NCI-H1417 treated with DMSO at 0.1 percent for 48 hours (cell line): ENCODE measurements around the gene PRAMEF26.
"Not testable (repeated sequence)": the region's sequence is repeated elsewhere in the genome, so short reads cannot be mapped to it uniquely, and the experiment has no call there.

ENCODE experiments used
- DNase-seq: peaks from one replicate; lab custom pipeline; 2025; lab: John Stamatoyannopoulos, UW

The PRAMEF26 gene

DNA sequence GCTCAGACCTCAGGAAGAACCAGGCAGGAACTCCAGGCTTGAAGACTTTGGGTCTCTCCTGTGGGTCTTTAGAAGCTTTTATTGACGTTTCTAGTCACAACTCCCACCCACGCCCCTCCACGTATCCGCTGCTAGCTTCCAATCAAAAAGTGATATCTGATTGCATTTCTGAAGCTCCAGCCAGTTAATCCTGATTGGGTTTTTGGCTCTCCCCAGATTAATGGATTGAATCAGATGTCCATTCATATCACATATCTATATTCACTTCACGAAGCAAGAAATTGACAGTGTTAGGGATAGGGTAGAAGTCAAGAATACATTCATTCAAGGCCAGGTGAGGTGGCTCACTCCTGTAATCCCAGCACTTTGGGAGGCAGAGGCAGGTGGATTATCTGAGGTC lies at the start of gene PRAMEF26:
Gene PRAMEF26, minus strand, starts transcription at position 101 of the 400 bp plus-strand sequence. CDS start 2,914 bp downstream, outside the sequence.
- not testable (repeated sequence) for DNase-seq

DNA sequence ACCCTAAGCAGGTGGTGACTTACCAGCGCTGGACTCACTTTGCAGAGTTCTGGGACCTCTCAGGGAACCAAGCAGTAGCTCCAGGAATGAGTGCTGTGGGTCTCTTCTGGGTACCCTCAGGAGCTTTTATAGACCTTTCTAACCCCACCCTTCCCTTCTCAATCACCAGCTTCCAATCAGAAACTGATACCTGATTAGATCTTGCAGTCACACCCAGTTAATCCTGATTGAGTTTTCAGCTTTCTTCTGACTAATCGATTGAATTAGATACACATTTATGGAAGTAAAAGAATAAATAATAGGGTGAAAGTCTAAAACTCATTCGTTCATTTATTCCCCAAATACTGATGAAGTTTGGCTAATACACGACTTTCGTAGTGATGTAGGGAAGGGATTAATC lies 45.5 kb upstream of the PRAMEF26 start, which contains the start of gene PRAMEF13:
Gene PRAMEF13, minus strand, starts transcription at position 101 of the 400 bp plus-strand sequence. CDS start 1,820 bp downstream, outside the sequence.
- DNase-seq = not testable (repeated sequence)

DNA sequence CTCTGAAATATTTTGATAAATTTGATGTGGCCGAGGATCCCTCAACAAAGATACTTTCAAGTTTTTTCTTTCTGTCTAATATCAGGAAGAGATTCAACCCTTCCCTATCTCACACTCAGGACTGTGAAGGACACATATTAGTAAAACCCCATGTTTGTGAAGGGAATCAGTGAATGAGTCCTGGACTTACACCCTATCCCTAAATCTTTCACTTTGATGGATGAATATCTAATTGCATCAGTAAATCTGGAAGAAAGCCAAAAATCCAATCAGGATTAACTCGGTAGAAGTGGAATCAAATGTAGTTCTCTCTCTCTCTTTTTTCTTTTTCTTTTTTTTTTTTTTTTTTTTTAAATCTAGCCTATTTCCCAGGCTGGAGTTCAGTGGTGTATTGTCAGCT lies 15.7 kb upstream of the PRAMEF26 start, which contains the start of gene PRAMEF9:
Gene PRAMEF9, plus strand, starts transcription at position 301 of the 400 bp plus-strand sequence. CDS start 3,433 bp downstream, outside the sequence.
- DNase-seq = not testable (repeated sequence)

DNA sequence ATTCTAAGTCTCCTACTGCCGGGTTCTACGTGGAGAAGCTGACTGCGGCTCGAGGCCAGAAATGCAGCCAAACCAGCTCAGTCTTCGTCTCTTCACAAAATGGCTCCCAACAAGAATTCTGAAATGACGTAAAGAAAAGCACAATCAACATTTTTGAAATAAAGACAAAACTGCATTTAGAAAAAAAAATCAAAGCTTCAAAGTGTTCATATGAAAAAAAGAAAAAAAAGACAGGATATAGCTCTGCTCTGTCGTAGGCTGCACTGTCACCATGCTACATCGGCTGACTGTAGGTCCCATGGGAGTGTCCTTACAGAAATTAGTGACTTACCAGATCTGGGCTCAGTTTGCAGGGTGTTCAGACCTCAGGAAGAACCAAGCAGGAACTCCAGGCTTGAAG lies 9.7 kb upstream of the PRAMEF26 start, which contains the start of gene HNRNPCL4:
Gene HNRNPCL4, minus strand, starts transcription at position 101 of the 400 bp plus-strand sequence. CDS start 164 bp downstream, outside the sequence.
- DNase-seq = not testable (repeated sequence)

DNA sequence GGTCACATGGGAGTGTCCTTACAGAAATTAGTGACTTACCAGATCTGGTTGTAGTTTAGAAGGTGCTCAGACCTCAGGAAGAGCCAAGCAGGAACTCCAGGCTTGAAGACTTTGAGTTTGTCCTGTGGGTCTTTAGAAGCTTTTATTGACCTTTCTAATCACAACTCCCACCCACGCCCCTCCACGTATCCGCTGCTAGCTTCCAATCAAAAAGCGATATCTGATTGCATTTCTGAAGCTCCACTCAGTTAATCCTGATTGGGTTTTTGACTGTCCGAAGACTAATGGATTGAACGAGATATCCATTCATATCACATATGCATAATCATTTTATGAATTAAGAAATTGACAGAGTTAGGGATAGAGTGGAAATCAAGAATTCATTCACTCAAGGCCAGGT lies 39.1 kb downstream of the PRAMEF26 start, which contains the start of gene HNRNPCL2:
Gene HNRNPCL2, minus strand, starts transcription at position 101 of the 400 bp plus-strand sequence. CDS start 454 bp downstream, outside the sequence.
- not testable (repeated sequence) for DNase-seq
